GM12873 (cell line): ENCODE data around the gene HOXB2.

Experiments used
- TF ChIP-seq, protein P1 (sequence below): IDR thresholded peaks from 2 replicates; pipeline ENCODE4 v1.5.1; 2012; ENCODE audit warnings: low read depth, mild to moderate bottlenecking, moderate library complexity, low read length, control low read depth; ENCODE audit not compliant: insufficient read depth; ENCODE audit errors: missing control alignments

HOXB2 gene

DNA sequence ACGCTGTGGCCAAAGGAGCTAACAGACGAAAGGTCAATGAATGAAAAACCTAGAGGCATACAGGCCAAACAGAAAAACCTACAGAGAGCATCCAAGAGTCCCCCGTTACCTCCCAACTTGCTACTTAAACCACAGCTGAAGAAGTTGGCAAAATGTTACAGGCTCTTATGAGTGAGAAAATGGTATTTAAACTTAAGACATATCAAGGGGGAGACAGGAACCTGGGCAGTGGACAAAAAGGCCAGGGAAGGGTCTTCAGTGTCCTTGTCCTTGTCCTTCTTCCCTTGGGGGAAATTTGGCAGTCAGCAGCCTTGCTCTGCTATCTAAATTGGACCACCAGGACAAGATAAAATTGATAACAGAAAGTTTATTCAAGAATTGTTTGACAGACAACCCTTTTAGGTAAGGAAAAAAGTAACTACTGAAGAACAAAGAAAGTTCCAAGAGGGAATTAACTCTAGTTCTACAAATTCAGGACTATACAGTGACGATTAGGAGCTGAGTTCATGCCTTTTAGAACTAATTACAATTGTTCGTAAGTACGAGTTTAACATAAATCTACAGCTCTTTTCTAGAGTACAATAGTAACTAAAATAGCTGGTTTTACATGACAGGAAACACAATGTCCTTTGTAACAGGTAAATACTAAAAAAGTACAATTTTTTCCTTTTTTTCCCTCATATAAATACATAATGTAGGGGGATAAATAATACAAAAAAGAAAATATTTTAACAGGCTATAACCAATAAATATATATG, 3.8 kb upstream of the HOXB2 start:
- TF ChIP-seq, protein P1, sequence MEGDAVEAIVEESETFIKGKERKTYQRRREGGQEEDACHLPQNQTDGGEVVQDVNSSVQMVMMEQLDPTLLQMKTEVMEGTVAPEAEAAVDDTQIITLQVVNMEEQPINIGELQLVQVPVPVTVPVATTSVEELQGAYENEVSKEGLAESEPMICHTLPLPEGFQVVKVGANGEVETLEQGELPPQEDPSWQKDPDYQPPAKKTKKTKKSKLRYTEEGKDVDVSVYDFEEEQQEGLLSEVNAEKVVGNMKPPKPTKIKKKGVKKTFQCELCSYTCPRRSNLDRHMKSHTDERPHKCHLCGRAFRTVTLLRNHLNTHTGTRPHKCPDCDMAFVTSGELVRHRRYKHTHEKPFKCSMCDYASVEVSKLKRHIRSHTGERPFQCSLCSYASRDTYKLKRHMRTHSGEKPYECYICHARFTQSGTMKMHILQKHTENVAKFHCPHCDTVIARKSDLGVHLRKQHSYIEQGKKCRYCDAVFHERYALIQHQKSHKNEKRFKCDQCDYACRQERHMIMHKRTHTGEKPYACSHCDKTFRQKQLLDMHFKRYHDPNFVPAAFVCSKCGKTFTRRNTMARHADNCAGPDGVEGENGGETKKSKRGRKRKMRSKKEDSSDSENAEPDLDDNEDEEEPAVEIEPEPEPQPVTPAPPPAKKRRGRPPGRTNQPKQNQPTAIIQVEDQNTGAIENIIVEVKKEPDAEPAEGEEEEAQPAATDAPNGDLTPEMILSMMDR: no peak

DNA sequence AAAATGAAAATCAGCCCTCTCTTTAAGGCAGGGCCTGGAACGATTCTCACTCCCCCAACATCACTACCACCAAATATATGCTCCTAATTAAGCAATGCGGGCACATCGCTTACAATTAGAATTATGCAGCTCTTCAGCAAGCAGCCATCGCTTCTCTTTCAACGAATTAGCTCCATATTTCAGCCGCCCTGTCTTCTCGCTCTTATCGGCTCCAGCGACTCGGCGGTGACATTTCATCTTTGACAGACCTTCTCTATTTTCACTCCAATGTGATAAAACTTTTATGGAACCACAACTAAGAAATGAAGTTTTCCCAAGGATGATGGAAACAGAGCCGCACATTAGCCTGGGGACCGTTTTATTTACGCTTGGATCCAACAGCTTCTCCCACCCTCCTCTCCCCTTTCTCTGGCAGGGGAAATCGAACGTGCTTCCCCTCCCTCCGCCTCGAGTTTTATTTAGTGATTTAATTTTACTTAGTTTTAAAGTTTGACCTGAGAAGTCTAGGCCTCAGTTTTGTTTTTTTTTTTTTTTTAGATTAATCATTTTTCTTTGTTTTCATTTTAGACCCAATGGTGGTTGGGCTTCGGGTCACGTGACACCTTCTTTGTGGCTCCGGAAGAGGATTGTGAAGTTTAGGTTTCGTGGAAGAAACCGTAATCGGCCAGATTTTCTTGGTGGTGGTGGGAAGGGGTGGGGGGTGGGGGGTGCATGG, 3.1 kb upstream of the HOXB2 start:
- TF ChIP-seq, protein P1: no peak

DNA sequence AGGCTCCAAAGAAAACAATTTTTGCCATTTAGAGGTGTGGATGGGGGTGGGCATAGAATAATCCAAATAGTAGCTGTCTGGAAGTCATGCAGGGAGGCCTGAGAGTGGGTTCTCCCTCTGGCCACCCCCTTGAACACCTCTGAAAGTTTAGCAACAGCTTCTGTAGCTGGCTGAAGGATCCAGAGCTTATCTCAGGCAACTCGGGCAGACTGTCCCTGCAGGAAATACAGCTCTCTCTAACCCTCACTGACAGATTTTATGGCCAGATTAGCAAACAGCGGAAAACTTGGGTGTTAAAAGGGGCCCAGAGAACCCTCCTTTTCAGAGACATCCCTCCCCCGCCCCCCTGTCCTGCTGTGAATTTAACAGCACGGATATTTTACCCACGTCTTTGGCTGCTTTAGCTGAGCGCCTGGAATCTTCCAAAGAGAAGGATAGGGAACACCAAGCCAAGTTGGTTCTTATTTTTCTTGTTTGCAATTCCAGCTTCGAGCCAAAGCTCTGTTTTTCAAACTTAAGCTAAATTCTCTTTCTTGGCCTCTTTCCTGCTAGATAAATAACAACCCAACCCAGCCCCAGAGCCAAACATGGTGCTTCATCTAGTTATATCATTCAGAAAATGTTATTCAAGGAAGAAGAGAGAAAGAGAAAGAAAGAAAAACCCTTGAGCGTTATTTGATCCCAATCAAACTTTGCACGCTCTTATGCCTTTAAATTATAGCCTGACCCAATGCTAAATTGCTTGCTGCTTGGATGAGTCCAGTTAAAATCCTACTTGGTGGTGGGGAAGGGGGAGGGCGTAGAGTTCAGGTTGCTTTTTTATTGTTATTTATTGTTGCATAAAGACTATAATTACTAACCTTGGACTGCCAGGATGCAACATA, 2.3 kb upstream of the HOXB2 start:
- TF ChIP-seq, protein P1: no peak

DNA sequence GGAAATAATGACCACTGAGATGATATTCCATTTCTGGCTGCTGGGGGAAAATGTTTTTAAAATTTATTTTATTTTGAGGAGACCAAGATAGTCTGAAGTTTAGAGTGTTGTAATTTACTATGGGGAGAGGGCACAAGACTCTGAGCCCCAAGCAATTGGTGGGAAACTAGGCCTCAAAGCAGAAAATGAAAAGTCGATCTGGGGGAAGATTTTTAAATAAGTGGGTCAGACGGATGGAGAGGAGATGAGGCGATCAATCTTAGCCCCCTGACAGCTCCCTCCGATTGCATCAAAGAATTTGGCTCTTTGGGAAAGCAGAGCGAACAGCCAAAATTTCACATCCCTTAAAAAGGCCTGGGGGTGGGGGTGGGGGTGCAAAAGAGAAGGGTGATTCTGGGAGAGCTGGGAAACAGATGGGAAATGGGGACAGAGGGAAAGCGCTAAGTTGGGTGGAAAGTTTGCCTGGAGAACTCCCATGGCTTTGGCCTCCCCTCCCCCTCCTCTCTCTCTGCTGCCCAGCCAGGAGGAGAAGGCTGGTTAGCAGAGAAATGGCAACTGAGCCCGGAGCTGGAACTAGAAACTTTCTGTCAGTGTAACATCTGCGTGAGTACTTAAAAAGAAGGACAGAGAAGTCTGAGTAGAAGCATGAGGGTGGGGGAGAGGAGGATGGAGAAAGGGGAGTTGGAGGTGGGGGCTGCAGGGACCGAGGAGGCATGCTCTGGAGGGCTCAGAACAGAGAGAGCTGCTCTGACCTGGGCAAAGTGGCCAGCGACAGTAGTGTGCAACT, 1.4 kb upstream of the HOXB2 start:
- TF ChIP-seq, protein P1: no peak

DNA sequence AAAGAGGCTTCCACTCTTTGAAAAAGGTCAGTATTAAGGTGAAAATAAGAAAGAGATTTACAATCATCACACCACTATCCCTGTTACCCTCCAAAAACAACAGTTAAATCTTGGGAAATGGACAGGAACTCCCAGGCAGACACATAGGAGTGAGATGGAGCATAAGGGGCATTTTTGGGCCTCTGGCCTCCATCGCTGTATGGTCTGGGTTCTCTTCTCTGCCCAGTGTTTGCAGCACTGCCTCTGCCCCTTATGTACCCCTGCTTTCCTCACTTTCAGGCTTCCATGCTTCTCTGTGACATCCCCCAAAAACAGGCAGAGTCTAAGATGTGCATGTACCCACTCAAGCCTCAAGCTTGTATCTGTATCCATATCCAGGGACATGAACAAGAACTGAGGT, 630 bp upstream of the HOXB2 start:
- TF ChIP-seq, protein P1: no peak

DNA sequence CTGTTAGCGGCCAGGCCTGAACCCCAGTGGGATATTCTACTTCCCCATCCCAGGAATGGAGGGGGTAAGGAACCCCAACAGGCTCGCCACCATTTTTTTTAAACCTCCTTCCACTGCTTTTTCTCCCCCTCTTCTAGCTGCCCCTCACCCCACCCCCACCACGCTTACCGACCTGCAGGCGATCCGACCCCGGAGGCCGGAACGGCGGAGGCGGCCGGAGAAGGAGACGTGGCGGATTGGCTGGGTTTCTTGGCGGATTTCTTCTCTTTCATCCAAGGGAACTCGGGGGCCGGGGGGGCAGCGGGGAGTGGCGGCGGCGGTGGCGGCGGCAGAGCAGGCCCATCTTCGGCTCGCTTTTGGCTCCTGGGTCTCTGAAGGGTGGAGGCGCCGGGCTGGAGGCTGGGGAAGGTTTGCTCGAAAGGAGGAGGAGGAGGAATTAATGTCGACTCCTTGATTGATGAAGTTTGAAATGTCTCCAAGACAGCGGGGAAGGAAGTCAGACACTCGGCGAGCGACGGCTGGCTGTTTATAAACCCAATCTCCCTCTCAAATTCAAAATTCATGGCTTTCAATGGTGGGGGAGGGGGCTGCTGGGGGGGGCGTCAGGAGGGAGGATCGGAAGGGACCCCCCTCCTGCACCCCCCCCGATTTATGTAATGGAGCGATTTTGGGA, 424 bp downstream of the HOXB2 start:
- TF ChIP-seq, protein P1: no peak
